K562 (cell line): ENCODE results near the gene HNRNPA3. TPM values are rescaled to one million over a fixed set of nuclear protein-coding genes. Genes with fewer than 3 reads are reported as not detected.

Experiments used
- E2F4 ChIP-seq: sonication (generic); formaldehyde crosslinking; IDR thresholded peaks from 2 replicates; pipeline ENCODE4 v1.8.0; 2022; ENCODE audit warnings: mild to moderate bottlenecking, low read depth, missing genetic modification reagents
- FOS ChIP-seq: IDR thresholded peaks from 3 replicates; pipeline ENCODE4 v1.6.1; 2011; ENCODE audit not compliant: insufficient read length; ENCODE audit errors: extremely low read depth
- HINFP ChIP-seq: fragments of 450-650 bp; conservative IDR thresholded peaks from 2 replicates; pipeline ENCODE4 v1.6.1; 2016; ENCODE audit warnings: missing genetic modification characterization, low read depth, mild to moderate bottlenecking, control low read depth, missing compliant biosample characterization
- HMGXB4 ChIP-seq: sonication (generic); formaldehyde crosslinking; IDR thresholded peaks from 2 replicates; pipeline ENCODE4 v1.8.1; 2023; ENCODE audit warnings: mild to moderate bottlenecking, missing genetic modification reagents
- MAFK ChIP-seq: IDR thresholded peaks from 2 replicates; pipeline ENCODE4 v1.6.1; 2011; ENCODE audit warnings: low read length, improper control_type of control experiment
- MYNN ChIP-seq, 2 experiments: sonication (generic); formaldehyde crosslinking in 1 of 2; IDR thresholded peaks; 2 replicates each; pipeline versions ENCODE4 v1.5.0 to v1.6.1; 2016 to 2020; ENCODE audit warnings: antibody characterized with exemption in 1 of 2, missing genetic modification reagents in 1 of 2
- PHF21A ChIP-seq: fragments of 450-650 bp; IDR thresholded peaks from 2 replicates; pipeline ENCODE4 v1.6.1; 2017; ENCODE audit warnings: low read depth, borderline replicate concordance
- PTTG1 ChIP-seq: fragments of 450-650 bp; IDR thresholded peaks from 2 replicates; pipeline ENCODE4 v1.6.1; 2016; ENCODE audit warnings: low read depth, mild to moderate bottlenecking, missing genetic modification characterization, missing compliant biosample characterization
- SRSF1 ChIP-seq: fragments of 200-400 bp; formaldehyde crosslinking; IDR thresholded peaks from 2 replicates; pipeline ENCODE4 v1.6.1; 2017; ENCODE audit warnings: mild to moderate bottlenecking, low read depth, low read length, moderate library complexity
- TCF7L2 ChIP-seq: fragments of 150-350 bp; IDR thresholded peaks from 2 replicates; pipeline ENCODE4 v1.6.1; 2016; ENCODE audit warnings: low read depth, mild to moderate bottlenecking, low read length, moderate library complexity
- TGIF2 ChIP-seq: sonication (generic); formaldehyde crosslinking; IDR thresholded peaks from 2 replicates; pipeline ENCODE4 v1.8.1; 2022; ENCODE audit warnings: mild to moderate bottlenecking, missing genetic modification reagents, moderate library complexity
- ZFP36 ChIP-seq: fragments of 150-350 bp; IDR thresholded peaks from 2 replicates; pipeline ENCODE4 v1.6.1; 2018; ENCODE audit warnings: low read length, low read depth; ENCODE audit not compliant: partially characterized antibody
- ZMIZ1 ChIP-seq, 2 experiments: fragments of 150-350 bp in 1 of 2; IDR thresholded peaks; 2 replicates each; pipeline ENCODE4 v1.6.1; 2012 to 2016; ENCODE audit warnings: low read depth in 2 of 2, low read length in 2 of 2, mild to moderate bottlenecking in 1 of 2, moderate library complexity in 1 of 2
- ZNF609 ChIP-seq: sonication (generic); formaldehyde crosslinking; IDR thresholded peaks from 2 replicates; pipeline ENCODE4 v1.8.1; 2023; ENCODE audit warnings: missing genetic modification reagents, mild to moderate bottlenecking, borderline replicate concordance
- polyA plus RNA-seq, 8 experiments: library from polyadenylated mRNA; depleted of rRNA in 4 of 8; stranded (reverse) in 5 of 8; unstranded in 3 of 8; fragments of >200 nt; fragmentation: Nextera tagmentation in 2 of 8; fragmentation: Illumina TruSeq in 1 of 8; extraction: Ambion mirVana in 2 of 8; extraction: Trizol in 1 of 8; gene quantifications; 2 replicates each; pipeline versions ENCODE4 v1.2.1 to v1.2.3, GENCODE V29; 2011 to 2014; ENCODE audit warnings: inconsistent platforms in 1 of 8, missing spikeins in 1 of 8
- total RNA-seq, 7 experiments: library from RNA; depleted of rRNA in 6 of 7; stranded (reverse); fragments of >200 nt in 6 of 7; fragmentation: Illumina TruSeq in 2 of 7; extraction: Trizol in 2 of 7; gene quantifications; 2 replicates each; pipeline versions ENCODE4 v1.2.1 to v1.2.3, GENCODE V29; 2011 to 2021; ENCODE audit warnings: low replicate concordance in 1 of 7

HNRNPA3 gene
- total and polyA plus RNA-seq, 9 of the 15 experiments (the other 6 are each of a cell fraction or from before 2014, with no cell fraction given), result 72.8 to 428 (median 192) TPM

GRCh38 chr2:177165061-177165583, 47.5 kb upstream of the HNRNPA3 start (continued):
- TF ChIP-seq E2F4, result no peak
- no peak for TF ChIP-seq SRSF1
- TF ChIP-seq ZNF609 (CRISPR knock-in tag), result no peak
- TF ChIP-seq TGIF2 (CRISPR knock-in tag), result no peak
- TF ChIP-seq ZFP36, result no peak
- peak; percentile 33; the same call in 1 of the 2 replicates for TF ChIP-seq HMGXB4 (CRISPR knock-in tag)
- no peak for TF ChIP-seq PHF21A
- no peak for TF ChIP-seq MAFK
- peak; percentile 76 for TF ChIP-seq HINFP (tag)
- no peak for TF ChIP-seq FOS
- no peak for TF ChIP-seq ZMIZ1 (IDR thresholded peaks at IDR 0.05; ENCODE audit: low read depth in 2 of 2, low read length in 2 of 2)
- peak; percentile 73 for TF ChIP-seq PTTG1 (tag)
- TF ChIP-seq TCF7L2, result no peak
- no peak for TF ChIP-seq MYNN (IDR thresholded peaks at IDR 0.05)
- TF ChIP-seq MYNN (CRISPR knock-in tag; IDR thresholded peaks at IDR 0.05), result no peak
